HepG2 (cell line): Measurements from ENCODE around the gene SPC24. TPM values are rescaled to one million over a fixed set of nuclear protein-coding genes. Genes with fewer than 3 reads are reported as not detected.

Experiments used
- BCL6 ChIP-seq: IDR thresholded peaks from 2 replicates; pipeline ENCODE4 v1.6.1; 2016; ENCODE audit warnings: missing genetic modification reagents, missing compliant biosample characterization
- CEBPZ ChIP-seq: IDR thresholded peaks from 2 replicates; pipeline ENCODE4 v1.6.1; 2012; ENCODE audit warnings: low read length, improper control_type of control experiment
- PHF20 ChIP-seq: sonication (generic); formaldehyde crosslinking; IDR thresholded peaks from 2 replicates; pipeline ENCODE4 v1.5.0; 2020; ENCODE audit warnings: mild to moderate bottlenecking, missing genetic modification reagents
- SATB2 ChIP-seq: sonication (generic); formaldehyde crosslinking; IDR thresholded peaks from 2 replicates; pipeline ENCODE4 v1.5.0; 2020; ENCODE audit warnings: missing genetic modification reagents
- XBP1 ChIP-seq: sonication (generic); formaldehyde crosslinking; IDR thresholded peaks from 2 replicates; pipeline ENCODE4 v1.5.0; 2020; ENCODE audit warnings: missing genetic modification reagents
- ZSCAN25 ChIP-seq: sonication (generic); formaldehyde crosslinking; IDR thresholded peaks from 2 replicates; pipeline ENCODE4 v1.8.0; 2022; ENCODE audit warnings: mild to moderate bottlenecking, missing genetic modification reagents
- ZSCAN29 ChIP-seq: sonication (generic); formaldehyde crosslinking; conservative IDR thresholded peaks from 2 replicates; pipeline ENCODE4 v1.4.0; 2020; ENCODE audit warnings: mild to moderate bottlenecking, missing genetic modification reagents
- polyA plus RNA-seq, 8 experiments: library from polyadenylated mRNA; depleted of rRNA in 3 of 8; stranded (reverse) in 7 of 8; unstranded in 1 of 8; fragments of >200 nt; fragmentation: Illumina TruSeq in 4 of 8; extraction: Trizol in 4 of 8; gene quantifications; 2 replicates each; pipeline versions ENCODE4 v1.2.1 to v1.2.3, GENCODE V29; 2011 to 2016; ENCODE audit warnings: low read depth in 4 of 8, missing spikeins in 1 of 8, mixed read lengths in 1 of 8; ENCODE audit not compliant: insufficient read depth in 1 of 8
- total RNA-seq, 5 experiments: library from RNA; depleted of rRNA; stranded (reverse); fragments of >200 nt; fragmentation: Illumina TruSeq; extraction: Trizol; gene quantifications; 2 replicates each; pipeline ENCODE4 v1.2.3, GENCODE V29; 2016; ENCODE audit warnings: low read depth in 1 of 5
- TF ChIP-seq, protein P1 (sequence below): sonication (generic); formaldehyde crosslinking; IDR thresholded peaks from 2 replicates; pipeline ENCODE4 v1.5.1; 2020; ENCODE audit warnings: missing genetic modification reagents, mild to moderate bottlenecking, borderline replicate concordance

Gene SPC24
- total and polyA plus RNA-seq, 2 of the 13 experiments (the other 11 are each of a cell fraction or from before 2014, with no cell fraction given), result 10.0 to 46.2 TPM

DNA sequence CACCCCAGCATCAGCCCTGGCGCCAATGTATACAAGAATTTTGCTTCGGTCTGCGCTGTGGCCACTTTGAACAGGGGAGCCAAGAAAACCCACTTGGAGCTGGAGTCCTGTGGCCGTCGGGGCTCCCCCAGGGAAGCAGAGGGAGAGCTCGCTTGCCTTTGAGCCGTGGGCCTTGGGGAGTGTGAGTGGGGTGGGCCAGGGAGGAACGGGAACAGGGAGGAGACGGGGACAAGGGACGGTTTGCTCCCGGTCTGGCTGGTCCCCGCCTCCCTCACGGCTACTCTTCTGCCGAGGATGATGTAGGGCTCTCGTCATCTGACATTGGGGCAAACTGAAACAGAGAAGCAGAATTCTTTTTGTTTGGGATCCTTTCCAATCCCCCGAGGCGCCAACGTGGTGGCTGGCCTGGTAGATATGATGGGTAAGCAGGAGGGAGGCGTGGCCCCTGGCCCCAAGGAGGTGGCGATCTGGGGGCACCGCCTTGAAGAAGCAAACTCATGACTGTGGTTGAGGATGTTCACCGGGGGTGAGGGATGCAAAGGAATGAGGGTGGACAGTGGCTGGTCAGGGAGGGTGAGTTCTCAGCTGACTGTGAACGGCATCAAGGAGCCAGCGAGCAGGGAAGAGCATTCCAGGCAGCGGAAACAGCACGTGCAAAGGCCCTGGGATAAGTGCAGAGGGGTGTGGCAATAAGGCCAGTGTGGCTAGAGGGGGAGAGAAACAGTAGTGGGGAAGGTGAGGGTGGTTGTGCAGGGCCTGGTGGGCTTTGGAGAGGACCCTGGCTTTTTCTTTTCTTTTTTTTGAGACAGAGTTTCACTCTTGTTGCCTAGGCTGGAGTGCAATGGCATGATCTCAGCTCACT is 10.9 kb upstream of the SPC24 start (continued):
- TF ChIP-seq, protein P1, sequence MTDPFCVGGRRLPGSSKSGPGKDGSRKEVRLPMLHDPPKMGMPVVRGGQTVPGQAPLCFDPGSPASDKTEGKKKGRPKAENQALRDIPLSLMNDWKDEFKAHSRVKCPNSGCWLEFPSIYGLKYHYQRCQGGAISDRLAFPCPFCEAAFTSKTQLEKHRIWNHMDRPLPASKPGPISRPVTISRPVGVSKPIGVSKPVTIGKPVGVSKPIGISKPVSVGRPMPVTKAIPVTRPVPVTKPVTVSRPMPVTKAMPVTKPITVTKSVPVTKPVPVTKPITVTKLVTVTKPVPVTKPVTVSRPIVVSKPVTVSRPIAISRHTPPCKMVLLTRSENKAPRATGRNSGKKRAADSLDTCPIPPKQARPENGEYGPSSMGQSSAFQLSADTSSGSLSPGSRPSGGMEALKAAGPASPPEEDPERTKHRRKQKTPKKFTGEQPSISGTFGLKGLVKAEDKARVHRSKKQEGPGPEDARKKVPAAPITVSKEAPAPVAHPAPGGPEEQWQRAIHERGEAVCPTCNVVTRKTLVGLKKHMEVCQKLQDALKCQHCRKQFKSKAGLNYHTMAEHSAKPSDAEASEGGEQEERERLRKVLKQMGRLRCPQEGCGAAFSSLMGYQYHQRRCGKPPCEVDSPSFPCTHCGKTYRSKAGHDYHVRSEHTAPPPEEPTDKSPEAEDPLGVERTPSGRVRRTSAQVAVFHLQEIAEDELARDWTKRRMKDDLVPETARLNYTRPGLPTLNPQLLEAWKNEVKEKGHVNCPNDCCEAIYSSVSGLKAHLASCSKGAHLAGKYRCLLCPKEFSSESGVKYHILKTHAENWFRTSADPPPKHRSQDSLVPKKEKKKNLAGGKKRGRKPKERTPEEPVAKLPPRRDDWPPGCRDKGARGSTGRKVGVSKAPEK, result no peak
- TF ChIP-seq SATB2 (CRISPR knock-in tag) (no peak), ZSCAN25 (CRISPR knock-in tag) (no peak), CEBPZ (no peak), BCL6 (CRISPR knock-in tag) (no peak), PHF20 (CRISPR knock-in tag) (no peak), ZSCAN29 (no peak), XBP1 (no peak)
